Measurements from ENCODE around the gene SLFNL1.

SLFNL1 gene

GRCh38 chr1:41019353-41019745 lies 2.2 kb downstream of the SLFNL1 start:
- DNase-seq: no peak

- DNase-seq: no peak
These were observed 3.5 kb downstream of the SLFNL1 start for GRCh38 chr1:41018018-41018410.

GRCh38 chr1:41017141-41018017 lies 4.1 kb downstream of the SLFNL1 start:
- DNase-seq: no peak

- no peak for DNase-seq
These were observed 5.5 kb downstream of the SLFNL1 start for GRCh38 chr1:41015897-41016470.

GRCh38 chr1:41015281-41015896 lies 6.1 kb downstream of the SLFNL1 start:
- DNase-seq: no peak

- no peak for DNase-seq
These were observed 6.7 kb downstream of the SLFNL1 start for GRCh38 chr1:41014871-41015270.

GRCh38 chr1:41013796-41014195 lies 7.7 kb downstream of the SLFNL1 start:
- no peak for DNase-seq

- no peak for DNase-seq
These were observed 8.5 kb downstream of the SLFNL1 start for GRCh38 chr1:41013024-41013423.

GRCh38 chr1:41010345-41010744 lies 11.2 kb downstream of the SLFNL1 start:
- DNase-seq: no peak

GRCh38 chr1:41009466-41009865 lies 12.1 kb downstream of the SLFNL1 start:
- DNase-seq: no peak

- DNase-seq: no peak
These were observed 14.3 kb downstream of the SLFNL1 start for GRCh38 chr1:41006942-41007865.

GRCh38 chr1:41005876-41006275 lies 15.6 kb downstream of the SLFNL1 start:
- no peak for DNase-seq

- DNase-seq: peak; percentile 99
These were observed 17.8 kb downstream of the SLFNL1 start for GRCh38 chr1:41003640-41004220.

GRCh38 chr1:41003127-41003639 lies 18.3 kb downstream of the SLFNL1 start:
- no peak for DNase-seq

GRCh38 chr1:40998668-40999067 lies 22.9 kb downstream of the SLFNL1 start:
- DNase-seq: no peak

- no peak for DNase-seq
These were observed 24.4 kb downstream of the SLFNL1 start for GRCh38 chr1:40997096-40997495.

- DNase-seq: no peak
These were observed 32.5 kb downstream of the SLFNL1 start for GRCh38 chr1:40989066-40989465.

GRCh38 chr1:40988280-40988679 lies 33.2 kb downstream of the SLFNL1 start:
- DNase-seq: no peak

GRCh38 chr1:40987439-40988276 lies 33.9 kb downstream of the SLFNL1 start:
- DNase-seq: no peak

- DNase-seq: no peak
These were observed 34.6 kb downstream of the SLFNL1 start for GRCh38 chr1:40986956-40987355.

GRCh38 chr1:40986328-40986783 lies 35.2 kb downstream of the SLFNL1 start:
- no peak for DNase-seq
